Gastroesophageal sphincter (tissue), 4 donors: ENCODE data around the gene HAUS6. TPM values are rescaled to one million over a fixed set of nuclear protein-coding genes. Genes with fewer than 3 reads are reported as not detected.
"Not testable (repeated sequence)": the region's sequence is repeated elsewhere in the genome, so short reads cannot be mapped to it uniquely, and the experiment has no call there.

Experiments used
- ATAC-seq: fragments of 150-250 bp; one replicate; pipeline ENCODE4 v1.9.1; 2016; ENCODE audit warnings: mild to moderate bottlenecking, moderate library complexity
- H3K27ac ChIP-seq, 4 donors: fragments of 200-600 bp; sonication (generic) in 3 of 4; 1 replicate in 3 of 4; 2 replicates in 1 of 4; pipeline ENCODE4 v1.5.1; 2016 to 2019
- H3K27me3 ChIP-seq: fragments of 200-600 bp; sonication (generic); one replicate; pipeline ENCODE4 v1.5.1; 2019
- H3K36me3 ChIP-seq, 2 donors: fragments of 200-600 bp; sonication (generic); one replicate each; pipeline ENCODE4 v1.5.1; 2019; ENCODE audit warnings: control low read depth in 1 of 2
- H3K4me1 ChIP-seq, 3 donors: fragments of 200-600 bp; sonication (generic); 1 replicate in 2 of 3; 2 replicates in 1 of 3; pipeline ENCODE4 v1.5.1; 2016 to 2019; ENCODE audit warnings: control low read depth in 2 of 3
- H3K4me3 ChIP-seq, 2 donors: fragments of 200-600 bp; sonication (generic); one replicate each; pipeline ENCODE4 v1.5.1; 2019; ENCODE audit warnings: mild to moderate bottlenecking in 1 of 2, moderate library complexity in 1 of 2
- H3K9me3 ChIP-seq, 3 donors: fragments of 200-600 bp; sonication (generic); one replicate each; pipeline ENCODE4 v1.5.1; 2017 to 2019; ENCODE audit warnings: control low read depth in 2 of 3
- EP300 ChIP-seq: sonication (generic); formaldehyde crosslinking; IDR thresholded peaks from one replicate; pipeline ENCODE4 v1.6.1; 2017; ENCODE audit warnings: antibody characterized with exemption, mild to moderate bottlenecking
- POLR2A ChIP-seq, 2 donors: fragments of 450-650 bp; IDR thresholded peaks; one replicate each; pipeline ENCODE4 v1.6.1; 2017; ENCODE audit warnings: antibody characterized with exemption in 2 of 2, mild to moderate bottlenecking in 2 of 2, moderate library complexity in 1 of 2
- POLR2AphosphoS5 ChIP-seq: sonication (generic); formaldehyde crosslinking; IDR thresholded peaks from one replicate; pipeline ENCODE4 v1.6.1; 2017; ENCODE audit warnings: antibody characterized with exemption
- WGBS, 2 donors: methylation state at CpG; one replicate each; pipeline ENCODE4 v1.1.5; 2018; ENCODE audit warnings: low coverage in 1 of 2; 5-methylcytosine and 5-hydroxymethylcytosine counted together
- small RNA-seq, 4 donors: library from RNA; depleted of rRNA; stranded (forward); fragments of <200 nt; gene quantifications; one replicate each; pipeline ENCODE3, GENCODE V24; 2016
- total RNA-seq, 4 donors: library from RNA; depleted of rRNA; stranded (reverse); fragments of >200 nt; gene quantifications; one replicate each; pipeline ENCODE4 v1.1.0, GENCODE V29; 2016
- TF ChIP-seq, protein P1 (sequence below), 4 experiments: fragments of 200-600 bp in 2 of 4; fragments of 450-650 bp in 2 of 4; sonication (generic) in 1 of 4; IDR thresholded peaks; one replicate each; pipeline ENCODE4 v1.5.1; 2017 to 2019; ENCODE audit warnings: antibody characterized with exemption in 4 of 4, mild to moderate bottlenecking in 2 of 4, moderate library complexity in 2 of 4

The HAUS6 gene
- total RNA-seq, 4 donors from 2014 or later = 7.3 to 16.5 (median 9.8) TPM

DNA sequence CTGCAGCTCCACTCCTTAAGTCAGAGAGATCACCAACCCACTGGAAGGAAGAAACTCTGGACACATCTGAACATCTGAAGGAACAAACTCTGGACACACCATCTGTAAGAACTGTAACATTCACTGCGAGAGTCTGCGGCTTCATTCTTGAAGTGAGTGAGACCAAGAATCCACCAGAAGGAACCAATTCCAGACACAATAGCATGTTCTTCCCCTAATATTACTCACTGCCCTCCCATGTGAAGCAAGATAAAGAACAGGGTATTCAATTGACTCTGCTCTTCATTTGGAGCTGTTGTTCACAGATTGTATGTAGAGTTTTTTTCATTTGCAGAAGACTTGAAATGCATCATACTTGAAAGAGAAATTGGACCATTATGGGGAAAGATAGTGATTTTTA lies 80.5 kb downstream of the HAUS6 start:
- H3K9me3 ChIP-seq = no peaks in the 10 kb centered on the region
- no peak for ATAC-seq
- 100% methylated on average over 2 of the region's 2 CpGs for WGBS, 2 donors
- H3K4me1 ChIP-seq = no peaks in the 10 kb centered on the region
- H3K4me3 ChIP-seq = no peak overlapping the region
- no peak overlapping the region for H3K27ac ChIP-seq
- TF ChIP-seq, protein P1, sequence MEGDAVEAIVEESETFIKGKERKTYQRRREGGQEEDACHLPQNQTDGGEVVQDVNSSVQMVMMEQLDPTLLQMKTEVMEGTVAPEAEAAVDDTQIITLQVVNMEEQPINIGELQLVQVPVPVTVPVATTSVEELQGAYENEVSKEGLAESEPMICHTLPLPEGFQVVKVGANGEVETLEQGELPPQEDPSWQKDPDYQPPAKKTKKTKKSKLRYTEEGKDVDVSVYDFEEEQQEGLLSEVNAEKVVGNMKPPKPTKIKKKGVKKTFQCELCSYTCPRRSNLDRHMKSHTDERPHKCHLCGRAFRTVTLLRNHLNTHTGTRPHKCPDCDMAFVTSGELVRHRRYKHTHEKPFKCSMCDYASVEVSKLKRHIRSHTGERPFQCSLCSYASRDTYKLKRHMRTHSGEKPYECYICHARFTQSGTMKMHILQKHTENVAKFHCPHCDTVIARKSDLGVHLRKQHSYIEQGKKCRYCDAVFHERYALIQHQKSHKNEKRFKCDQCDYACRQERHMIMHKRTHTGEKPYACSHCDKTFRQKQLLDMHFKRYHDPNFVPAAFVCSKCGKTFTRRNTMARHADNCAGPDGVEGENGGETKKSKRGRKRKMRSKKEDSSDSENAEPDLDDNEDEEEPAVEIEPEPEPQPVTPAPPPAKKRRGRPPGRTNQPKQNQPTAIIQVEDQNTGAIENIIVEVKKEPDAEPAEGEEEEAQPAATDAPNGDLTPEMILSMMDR (IDR thresholded peaks at IDR 0.05) = no peak
- TF ChIP-seq POLR2A (IDR thresholded peaks at IDR 0.05) = no peak
- no peak for TF ChIP-seq EP300
- no peak for TF ChIP-seq POLR2AphosphoS5
- no peaks in the 10 kb centered on the region for H3K27me3 ChIP-seq
- H3K36me3 ChIP-seq = no peaks in the 10 kb centered on the region

DNA sequence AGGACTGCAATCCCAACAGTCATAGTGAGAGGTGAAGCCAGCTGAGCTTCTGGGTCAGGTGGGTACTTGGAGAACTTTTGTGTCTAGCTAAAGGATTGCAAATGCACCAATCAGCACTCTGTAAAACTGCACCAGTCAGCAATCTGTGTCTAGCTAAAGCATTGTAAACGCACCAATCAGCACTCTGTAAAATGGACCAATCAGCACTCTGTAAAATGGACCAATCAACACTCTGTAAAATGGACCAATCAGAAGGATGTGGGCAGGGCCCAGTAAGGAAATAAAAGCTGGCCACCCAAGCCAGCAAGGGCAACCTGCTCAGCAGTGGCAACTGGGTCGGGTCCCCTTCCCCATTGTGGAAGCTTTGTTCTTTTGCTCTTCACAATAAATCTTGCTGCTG lies 81.1 kb downstream of the HAUS6 start:
- not testable (repeated sequence) for H3K4me1 ChIP-seq, H3K27me3 ChIP-seq, H3K9me3 ChIP-seq, ATAC-seq, H3K4me3 ChIP-seq, H3K27ac ChIP-seq, H3K36me3 ChIP-seq
- 50 to 100% methylated on average over 1 of the region's 2 CpGs for WGBS, 2 donors

DNA sequence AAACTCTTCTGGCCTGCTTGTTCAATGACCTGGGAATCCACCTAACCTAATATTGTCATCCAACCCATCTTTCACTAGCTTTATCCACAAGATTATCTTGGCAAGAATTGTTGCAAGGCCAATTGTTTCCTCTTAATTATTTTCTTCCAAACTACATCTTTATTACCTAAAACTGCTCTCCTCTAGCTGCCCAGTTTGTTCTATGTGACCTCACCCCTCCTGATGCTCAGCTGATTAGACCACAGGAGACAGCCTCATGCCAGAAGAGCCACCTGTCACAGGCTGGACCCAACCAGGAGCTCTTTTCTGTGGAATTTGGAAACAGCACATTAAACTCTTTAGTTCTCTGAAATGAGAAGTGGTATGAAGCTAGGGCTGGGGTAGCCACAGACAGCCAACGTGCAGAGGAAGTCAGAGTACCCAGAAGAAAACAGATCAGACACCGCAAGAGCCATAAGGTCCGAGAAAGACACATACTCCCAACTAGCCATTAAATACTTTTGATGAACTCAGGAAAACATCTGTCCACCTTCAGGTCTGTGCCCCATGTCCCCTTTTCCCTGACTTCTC lies 81.7 kb downstream of the HAUS6 start:
- H3K9me3 ChIP-seq = no peaks in the 10 kb centered on the region
- WGBS, 2 donors = 53 to 94% methylated on average over 3 of the region's 3 CpGs
- no peaks in the 10 kb centered on the region for H3K4me1 ChIP-seq
- no peak overlapping the region for H3K27ac ChIP-seq
- H3K27me3 ChIP-seq = no peaks in the 10 kb centered on the region
- TF ChIP-seq, protein P1 (IDR thresholded peaks at IDR 0.05) = no peak
- TF ChIP-seq POLR2A (IDR thresholded peaks at IDR 0.05) (no peak), EP300 (no peak), POLR2AphosphoS5 (no peak)
- no peak for ATAC-seq
- H3K4me3 ChIP-seq = no peak overlapping the region
- no peaks in the 10 kb centered on the region for H3K36me3 ChIP-seq

DNA sequence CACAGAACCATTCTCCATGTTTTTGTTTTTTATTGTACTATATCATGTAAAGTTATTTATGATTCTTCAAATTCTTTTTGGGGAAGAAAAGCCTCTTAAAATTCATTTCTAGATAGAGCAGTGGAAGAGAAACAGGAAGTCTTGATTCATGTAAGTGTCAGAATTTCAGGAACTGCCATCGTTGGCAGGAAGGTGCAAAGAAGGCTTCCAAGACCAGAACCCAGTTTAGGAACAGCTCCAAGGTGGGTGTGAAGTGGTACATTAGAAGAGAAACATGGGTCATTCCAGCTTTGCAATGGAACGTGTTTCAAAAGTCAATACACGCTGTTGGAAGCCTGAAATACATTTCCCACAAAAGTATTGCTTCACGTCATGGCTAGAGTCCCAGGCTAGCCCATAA lies 84.5 kb downstream of the HAUS6 start:
- WGBS, 2 donors = 38 to 45% methylated on average over 1 to 4 of the region's 4 CpGs
- H3K27ac ChIP-seq = no peak overlapping the region
- H3K4me1 ChIP-seq = peaks cover 0 to under 1% (median 0%) of the 10 kb centered on the region in 3 donors
- no peaks in the 10 kb centered on the region for H3K9me3 ChIP-seq
- no peak for ATAC-seq
- no peak overlapping the region for H3K4me3 ChIP-seq
- TF ChIP-seq POLR2A (IDR thresholded peaks at IDR 0.05) (no peak), POLR2AphosphoS5 (no peak), EP300 (no peak)
- TF ChIP-seq, protein P1 (IDR thresholded peaks at IDR 0.05) = no peak
- no peaks in the 10 kb centered on the region for H3K27me3 ChIP-seq
- H3K36me3 ChIP-seq = no peaks in the 10 kb centered on the region

DNA sequence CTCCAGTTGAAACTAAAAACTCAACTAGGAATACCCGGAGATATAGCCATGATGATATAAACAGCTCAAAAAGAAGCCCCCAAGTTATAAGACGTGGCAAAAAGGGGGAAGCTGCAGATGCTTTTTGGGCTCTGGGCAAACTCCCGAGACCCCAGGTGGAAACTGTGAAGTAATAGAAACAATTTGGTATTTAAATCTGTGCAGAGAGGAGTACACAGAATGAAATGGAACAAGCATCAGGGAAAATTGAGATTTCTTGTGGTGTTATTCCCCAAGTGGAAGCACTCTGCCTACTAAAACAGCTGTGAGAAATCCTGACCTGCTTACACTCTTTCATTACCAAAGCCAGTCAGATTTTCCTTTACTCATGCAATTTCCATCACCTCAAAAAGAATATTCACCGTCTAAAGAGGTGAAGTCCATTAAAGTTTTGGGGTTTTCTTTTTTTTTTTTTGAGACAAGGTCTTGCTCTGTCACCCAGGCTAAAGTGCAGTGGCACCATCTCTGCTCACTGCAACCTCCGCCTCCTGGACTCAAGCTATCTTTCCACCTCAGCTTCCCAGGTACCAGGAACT lies 93.2 kb downstream of the HAUS6 start:
- no peak overlapping the region for H3K27ac ChIP-seq
- H3K4me3 ChIP-seq = no peak overlapping the region
- ATAC-seq = no peak
- H3K9me3 ChIP-seq = no peaks in the 10 kb centered on the region
- no peaks in the 10 kb centered on the region for H3K36me3 ChIP-seq
- TF ChIP-seq POLR2AphosphoS5 (no peak), EP300 (no peak)
- TF ChIP-seq, protein P1 (IDR thresholded peaks at IDR 0.05) = no peak
- 65 to 68% methylated on average over 4 to 5 of the region's 5 CpGs for WGBS, 2 donors
- H3K27me3 ChIP-seq = no peaks in the 10 kb centered on the region
- peaks cover 0 to 11% (median 2%) of the 10 kb centered on the region in 3 donors for H3K4me1 ChIP-seq

Small RNA genes within 50 kb of the gene (small RNA-seq; reads per million reads assigned to genes)
- gene RF00019 (0 reads per million in 4 donors), gene RNU6-264P (0 reads per million in 4 donors), gene SCARNA8 (18.0 to 45.0 (median 25.0) reads per million in 4 donors)

Other genes with a start within 250 kb of the HAUS6 start
- under 1 TPM in 1 of 4 donors, not detected in 3; 0.39 TPM for gene SAXO1, start 69.7 kb downstream of the HAUS6 start, total RNA-seq
- 10 to 100 TPM; 52.5 to 92.8 (median 71.5) TPM for gene RRAGA, start 53.5 kb downstream of the HAUS6 start, total RNA-seq
- 100 to 1,000 TPM in 2 of 4 donors, 10 to 100 TPM in 2; 39.5 to 123 (median 80.7) TPM for gene PLIN2, start 24.6 kb upstream of the HAUS6 start, total RNA-seq
- gene DENND4C, start 127.8 kb upstream of the HAUS6 start, total RNA-seq = 100 to 1,000 TPM in 1 of 4 donors, 10 to 100 TPM in 3; 72.9 to 117 (median 81.9) TPM